ENCODE results near the gene MAB21L4.

MAB21L4 gene

DNA sequence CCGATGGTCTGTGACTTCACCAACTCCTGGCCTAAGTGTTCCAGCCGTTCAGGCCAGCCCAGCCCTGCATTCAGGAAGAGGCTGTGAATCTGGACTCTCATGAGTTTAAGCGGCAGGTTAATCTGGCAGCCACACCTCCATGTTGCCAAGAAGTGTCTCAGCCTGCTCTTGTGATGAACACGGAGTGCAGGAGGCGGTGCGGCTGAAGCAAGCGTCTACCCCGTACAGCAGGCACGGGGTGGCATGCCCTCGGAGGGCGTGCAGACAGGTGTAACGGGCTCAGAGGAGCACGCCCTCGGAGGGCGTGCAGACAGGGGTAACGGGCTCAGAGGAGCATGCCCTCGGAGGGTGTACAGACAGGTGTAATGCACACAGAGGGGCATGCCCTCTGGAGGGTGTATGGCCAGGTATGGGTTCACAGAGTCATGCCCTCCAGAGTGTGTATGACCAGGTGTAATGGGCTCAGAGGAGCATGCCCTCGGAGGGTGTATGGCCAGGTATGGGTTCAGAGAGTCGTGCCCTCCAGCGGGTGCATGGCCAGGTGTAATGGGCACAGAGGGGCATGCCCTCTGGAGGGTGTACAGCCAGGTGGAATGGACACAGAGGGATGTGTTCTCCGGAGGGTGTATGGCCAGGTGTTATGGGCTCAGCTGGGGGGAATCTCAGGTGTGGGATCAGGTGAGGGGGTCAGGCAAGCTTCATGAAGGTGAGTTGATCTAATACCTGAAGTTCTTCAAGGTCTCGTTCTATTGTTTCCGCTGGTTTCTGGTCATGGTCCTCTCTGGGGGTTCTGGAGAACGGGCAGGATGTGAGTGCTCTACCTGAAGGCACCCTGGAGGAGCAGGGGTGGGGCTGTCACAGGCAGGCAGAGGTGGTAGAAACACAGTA, 32.8 kb upstream of the MAB21L4 start:
- no peak overlapping the region for H3K4me3 Mint-ChIP-seq
- no peaks in the 10 kb centered on the region for H3K36me3 Mint-ChIP-seq (ENCODE audit: low read depth)
- H3K9me3 Mint-ChIP-seq = no peaks in the 10 kb centered on the region
- H3K4me1 Mint-ChIP-seq (ENCODE audit: low read depth) = no peaks in the 10 kb centered on the region
- H3K27ac Mint-ChIP-seq = no peak overlapping the region
- H3K27me3 Mint-ChIP-seq = no peaks in the 10 kb centered on the region

DNA sequence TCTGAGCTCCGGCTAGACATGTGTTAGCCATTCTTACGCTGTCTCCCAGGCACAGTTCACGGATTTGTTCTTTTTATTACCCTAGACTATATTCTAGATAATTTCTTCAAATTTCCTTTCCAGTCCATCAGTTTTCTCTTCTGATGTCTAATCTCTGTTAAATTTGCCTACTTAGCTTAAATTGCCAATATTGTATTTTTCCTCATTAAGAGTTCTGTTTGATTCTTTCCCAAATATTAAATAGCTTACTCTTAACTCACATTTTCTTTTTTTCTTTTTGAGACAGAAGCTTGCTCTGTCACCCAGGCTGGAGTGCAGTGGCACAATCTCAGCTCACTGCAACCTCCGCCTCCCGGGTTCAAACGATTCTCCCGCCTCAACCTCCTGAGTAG, 31.4 kb upstream of the MAB21L4 start:
- no peaks in the 10 kb centered on the region for H3K4me1 Mint-ChIP-seq (ENCODE audit: low read depth)
- no peaks in the 10 kb centered on the region for H3K9me3 Mint-ChIP-seq
- no peaks in the 10 kb centered on the region for H3K36me3 Mint-ChIP-seq (ENCODE audit: low read depth)
- H3K27ac Mint-ChIP-seq = no peak overlapping the region
- no peak overlapping the region for H3K4me3 Mint-ChIP-seq
- no peaks in the 10 kb centered on the region for H3K27me3 Mint-ChIP-seq

DNA sequence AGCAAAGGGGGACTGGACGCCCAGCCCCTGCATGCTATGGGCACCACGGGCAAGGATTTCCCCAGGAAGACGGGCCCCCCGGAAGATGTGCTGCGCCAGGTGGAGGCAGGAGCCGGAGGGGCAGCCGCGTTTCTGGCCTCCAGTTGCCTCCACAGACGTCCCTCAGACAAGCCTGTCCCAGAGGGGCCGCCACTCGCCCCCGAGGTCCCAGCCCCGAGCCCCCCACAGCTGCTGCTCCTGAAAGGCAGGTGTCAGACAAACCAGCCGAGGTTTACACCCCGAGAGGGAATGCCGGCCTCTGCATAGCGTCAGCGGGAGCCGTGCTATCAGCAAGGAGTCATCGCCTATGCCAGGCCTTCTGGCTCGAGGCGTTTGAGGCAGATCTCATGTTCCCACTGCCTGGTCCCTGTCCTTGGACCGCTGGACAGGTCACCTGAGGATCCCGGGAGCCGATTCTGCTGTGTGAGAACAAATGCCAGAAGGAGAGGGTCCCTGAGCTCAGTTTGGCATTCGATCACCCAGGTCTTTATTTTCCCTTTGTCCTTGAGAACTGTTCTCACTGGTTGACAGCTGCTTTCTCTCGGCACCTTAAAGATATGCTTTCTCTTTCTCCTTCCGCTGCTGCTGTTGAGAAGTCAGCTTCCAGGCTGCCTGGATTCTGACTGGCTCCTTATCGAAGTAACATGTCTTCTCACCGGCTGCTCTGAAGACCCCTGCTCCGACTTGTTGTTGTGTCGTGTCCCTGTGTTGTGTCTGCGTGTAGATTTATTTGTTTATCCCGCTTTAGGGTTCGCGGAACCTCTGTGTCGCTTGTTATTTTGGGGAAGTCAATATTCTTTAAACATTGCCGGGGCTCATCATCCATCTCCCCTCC, 30.8 kb upstream of the MAB21L4 start:
- Mint-ChIP-seq H3K4me1 (ENCODE audit: low read depth) (no peaks in the 10 kb centered on the region), H3K36me3 (ENCODE audit: low read depth) (no peaks in the 10 kb centered on the region), H3K27ac (no peak overlapping the region), H3K9me3 (no peaks in the 10 kb centered on the region), H3K27me3 (no peaks in the 10 kb centered on the region), H3K4me3 (no peak overlapping the region)

DNA sequence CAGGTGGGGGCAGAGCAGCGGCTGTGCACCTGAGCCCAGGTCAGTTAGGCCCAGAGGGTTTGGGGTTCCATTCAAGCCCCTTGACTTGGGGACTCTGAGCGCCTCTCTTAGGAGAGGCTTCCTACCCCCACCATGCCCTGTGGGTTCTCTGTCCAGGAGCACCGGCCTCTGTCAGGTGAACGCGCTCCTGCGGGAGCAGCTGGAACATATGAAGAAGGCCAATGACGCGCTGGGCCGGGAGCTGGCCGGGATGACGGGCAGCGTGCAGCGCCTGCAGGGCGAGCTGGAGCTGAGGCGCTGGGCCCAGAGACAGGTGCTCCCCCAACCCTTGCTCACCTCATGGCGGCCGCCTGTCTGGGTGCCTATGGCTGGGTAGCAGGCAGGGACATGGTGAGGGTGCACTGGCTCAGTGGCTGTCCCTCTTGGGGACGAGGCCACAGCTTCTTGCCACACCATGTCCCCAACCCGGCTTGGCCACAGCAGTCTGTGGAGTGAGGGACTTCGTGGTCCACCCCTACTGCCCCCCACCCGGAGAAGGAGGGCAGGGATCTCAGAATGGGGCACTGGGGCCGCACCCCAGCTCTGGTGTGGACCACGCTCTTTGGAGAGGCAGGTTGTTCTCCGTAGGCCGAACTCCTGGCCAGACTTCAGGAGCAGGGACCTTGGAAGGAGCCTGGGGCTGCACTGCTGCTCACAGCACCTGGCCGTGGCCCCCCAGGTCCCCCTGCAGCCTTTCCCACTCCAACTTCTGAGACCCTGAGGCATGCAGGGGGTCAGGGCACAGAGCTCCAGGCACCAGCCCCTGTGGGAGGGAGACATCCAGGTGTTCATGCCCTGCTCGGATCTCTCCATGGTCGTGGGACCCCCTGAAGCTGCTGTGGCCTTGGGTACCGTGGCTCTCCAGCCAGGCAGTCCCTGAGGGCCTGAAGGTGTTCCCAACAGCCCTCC, 29.9 kb upstream of the MAB21L4 start:
- no peaks in the 10 kb centered on the region for H3K27me3 Mint-ChIP-seq
- H3K36me3 Mint-ChIP-seq (ENCODE audit: low read depth) = no peaks in the 10 kb centered on the region
- no peak overlapping the region for H3K4me3 Mint-ChIP-seq
- no peak overlapping the region for H3K27ac Mint-ChIP-seq
- H3K9me3 Mint-ChIP-seq = no peaks in the 10 kb centered on the region
- H3K4me1 Mint-ChIP-seq (ENCODE audit: low read depth) = no peaks in the 10 kb centered on the region

DNA sequence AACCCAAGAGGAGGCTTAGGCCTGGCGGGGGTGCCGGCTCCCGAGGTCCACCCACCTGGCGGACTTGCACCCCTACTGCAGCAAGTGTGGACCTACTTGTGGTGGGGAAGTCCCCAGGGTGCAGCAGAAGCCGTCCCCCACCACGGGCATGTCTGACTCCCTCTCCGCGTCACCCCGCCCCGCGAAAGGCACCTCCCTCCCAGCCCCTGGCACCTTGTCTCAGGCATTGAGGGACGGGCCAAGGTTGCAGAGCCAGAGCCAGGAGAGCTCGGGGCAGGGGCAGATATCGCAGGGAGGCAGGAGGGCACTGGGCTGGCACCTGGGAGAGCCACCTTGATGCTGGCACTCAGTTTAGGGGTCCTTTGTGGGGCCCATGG, 29.2 kb upstream of the MAB21L4 start:
- no peak overlapping the region for H3K4me3 Mint-ChIP-seq
- H3K4me1 Mint-ChIP-seq (ENCODE audit: low read depth) = no peaks in the 10 kb centered on the region
- no peaks in the 10 kb centered on the region for H3K27me3 Mint-ChIP-seq
- no peaks in the 10 kb centered on the region for H3K36me3 Mint-ChIP-seq (ENCODE audit: low read depth)
- H3K9me3 Mint-ChIP-seq = no peaks in the 10 kb centered on the region
- H3K27ac Mint-ChIP-seq = no peak overlapping the region

DNA sequence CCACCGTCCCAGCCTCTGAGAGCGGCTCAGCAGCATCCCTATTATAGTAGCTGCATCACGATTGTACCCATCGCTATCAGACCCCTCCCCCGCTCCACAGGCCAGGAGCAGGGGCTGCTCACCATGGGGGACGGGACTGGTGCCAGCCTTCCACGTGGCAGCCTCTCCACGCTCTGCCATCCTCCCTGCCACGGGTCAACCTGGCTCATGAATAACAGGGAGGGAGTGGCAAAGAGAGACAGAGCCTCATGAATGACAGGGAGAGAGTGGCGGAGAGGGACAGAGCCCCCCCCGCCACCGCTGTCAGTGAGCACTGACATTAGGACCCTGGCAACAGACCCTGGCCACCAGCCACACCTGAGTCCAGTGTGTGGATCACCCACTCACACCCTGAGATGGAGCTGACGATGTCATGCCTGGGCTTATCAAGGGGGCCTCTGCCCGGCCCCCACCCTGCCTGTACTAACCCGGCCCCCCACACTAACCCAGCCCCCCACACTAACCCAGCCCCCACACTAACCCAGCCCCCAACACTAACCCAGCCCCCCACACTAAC, 27.1 kb upstream of the MAB21L4 start:
- Mint-ChIP-seq H3K9me3 (no peaks in the 10 kb centered on the region), H3K36me3 (ENCODE audit: low read depth) (no peaks in the 10 kb centered on the region), H3K4me3 (no peak overlapping the region), H3K27me3 (no peaks in the 10 kb centered on the region), H3K27ac (no peak overlapping the region), H3K4me1 (ENCODE audit: low read depth) (no peaks in the 10 kb centered on the region)

DNA sequence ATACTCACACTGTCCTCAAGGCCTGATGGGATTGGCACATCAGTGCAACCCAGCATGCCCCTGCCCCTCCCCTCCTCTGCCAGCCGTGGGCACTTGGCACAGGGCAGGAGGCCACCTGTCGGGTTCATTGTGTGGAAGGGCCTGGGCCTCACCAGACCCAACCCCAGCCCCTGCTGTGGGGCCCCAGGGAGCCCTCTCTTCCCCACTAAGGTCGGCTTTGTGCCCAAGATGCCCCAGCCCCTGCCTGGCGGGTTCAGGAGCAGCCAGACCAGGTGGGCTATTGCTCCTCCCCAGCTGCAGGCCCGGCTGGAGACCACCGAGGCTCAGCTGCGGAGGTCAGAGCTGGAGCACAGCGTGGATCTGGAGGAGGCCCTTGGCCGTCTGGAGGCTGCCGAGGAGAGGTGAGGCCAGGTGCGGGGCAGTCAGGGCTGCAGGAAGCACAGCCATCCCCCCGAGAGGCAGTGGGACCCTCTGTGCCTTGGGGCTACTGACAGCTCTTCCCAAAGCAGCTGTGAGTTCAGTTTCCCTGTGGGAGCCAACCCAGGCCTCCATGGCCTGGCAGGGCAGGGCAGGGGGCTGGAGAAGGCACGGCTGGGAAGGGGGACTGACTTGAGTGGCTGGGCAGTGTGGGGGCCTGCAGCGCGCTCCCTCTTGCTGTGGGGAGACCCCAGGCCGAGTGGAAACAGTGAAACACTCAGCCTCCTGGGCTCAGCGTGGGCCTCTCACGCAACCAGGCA, 26.5 kb upstream of the MAB21L4 start:
- Mint-ChIP-seq H3K27me3 (no peaks in the 10 kb centered on the region), H3K9me3 (no peaks in the 10 kb centered on the region), H3K27ac (no peak overlapping the region), H3K4me3 (no peak overlapping the region), H3K4me1 (ENCODE audit: low read depth) (no peaks in the 10 kb centered on the region), H3K36me3 (ENCODE audit: low read depth) (no peaks in the 10 kb centered on the region)

DNA sequence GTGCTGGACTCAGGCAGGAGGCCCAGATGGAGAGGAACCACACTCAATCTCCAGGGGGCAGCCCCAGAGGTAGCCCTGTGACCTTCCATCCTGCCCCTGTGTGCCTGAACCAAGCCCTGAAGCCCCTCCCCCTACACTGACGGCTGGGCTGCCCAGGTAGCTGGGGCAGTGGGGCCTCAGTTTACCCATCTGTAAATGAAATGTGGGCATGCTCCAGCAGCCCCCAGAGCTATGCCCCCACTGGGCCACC, 26.0 kb upstream of the MAB21L4 start:
- no peaks in the 10 kb centered on the region for H3K27me3 Mint-ChIP-seq
- H3K9me3 Mint-ChIP-seq = no peaks in the 10 kb centered on the region
- H3K4me1 Mint-ChIP-seq (ENCODE audit: low read depth) = no peaks in the 10 kb centered on the region
- no peak overlapping the region for H3K27ac Mint-ChIP-seq
- no peak overlapping the region for H3K4me3 Mint-ChIP-seq
- no peaks in the 10 kb centered on the region for H3K36me3 Mint-ChIP-seq (ENCODE audit: low read depth)

DNA sequence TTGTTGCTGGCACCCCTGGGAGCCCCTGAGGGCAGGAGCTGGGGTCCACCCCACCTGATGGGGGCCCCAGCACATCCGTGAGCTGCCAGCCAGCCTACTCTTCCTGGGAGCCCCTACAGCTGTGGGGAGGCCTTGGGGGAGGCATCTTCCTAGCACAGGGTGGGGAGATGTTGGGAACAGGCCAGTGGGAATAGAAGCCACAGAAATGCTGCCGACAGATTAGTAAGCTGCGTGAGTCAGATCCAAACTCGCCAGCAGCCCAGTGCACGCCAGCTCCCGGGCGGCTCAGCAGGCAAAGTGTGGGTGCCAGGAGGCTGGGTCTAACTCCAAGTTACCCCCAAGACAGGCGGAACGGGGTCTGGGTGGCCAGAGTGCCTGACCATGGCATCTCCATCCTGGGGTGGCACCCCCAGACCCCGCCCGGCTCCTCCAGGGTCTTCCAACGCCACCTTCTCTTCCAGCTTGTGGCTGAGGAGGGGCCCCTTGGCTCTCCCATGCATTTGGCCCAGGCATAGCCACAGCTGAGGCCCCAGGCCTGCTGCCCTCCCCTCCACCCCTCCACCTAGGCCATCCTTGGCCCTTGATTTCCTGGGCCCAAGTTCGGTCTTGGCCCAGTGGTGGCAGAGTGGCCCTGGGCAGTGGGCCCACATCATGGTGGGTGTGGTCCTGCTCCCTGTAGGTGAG, 25.5 kb upstream of the MAB21L4 start:
- Mint-ChIP-seq H3K36me3 (ENCODE audit: low read depth) (no peaks in the 10 kb centered on the region), H3K4me3 (no peak overlapping the region), H3K9me3 (no peaks in the 10 kb centered on the region), H3K27me3 (no peaks in the 10 kb centered on the region), H3K27ac (no peak overlapping the region), H3K4me1 (ENCODE audit: low read depth) (no peaks in the 10 kb centered on the region)

DNA sequence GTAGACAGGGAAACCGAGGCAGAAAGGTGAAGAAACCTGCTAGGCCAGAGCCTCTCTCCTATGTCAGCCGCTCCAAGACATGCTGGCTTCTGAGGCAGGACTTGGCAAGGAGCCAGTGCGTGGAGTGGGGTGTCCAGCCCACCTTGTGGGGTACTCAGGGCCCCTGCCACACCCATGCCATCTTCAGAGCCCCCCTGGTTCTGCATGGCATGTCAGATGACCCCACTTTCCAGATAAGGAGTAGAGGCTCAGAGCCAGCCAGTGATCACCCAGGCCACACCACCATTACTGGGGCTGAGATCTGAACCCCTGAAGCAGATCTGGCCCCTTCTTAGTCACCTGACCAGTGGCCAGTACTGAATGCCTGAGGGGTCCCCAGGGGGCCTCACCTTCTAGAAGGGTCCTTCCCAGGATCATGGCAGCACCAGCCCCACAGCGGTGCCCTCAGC, 24.9 kb upstream of the MAB21L4 start:
- Mint-ChIP-seq H3K4me3 (no peak overlapping the region), H3K9me3 (no peaks in the 10 kb centered on the region), H3K27ac (no peak overlapping the region), H3K36me3 (ENCODE audit: low read depth) (no peaks in the 10 kb centered on the region), H3K27me3 (no peaks in the 10 kb centered on the region), H3K4me1 (ENCODE audit: low read depth) (no peaks in the 10 kb centered on the region)

DNA sequence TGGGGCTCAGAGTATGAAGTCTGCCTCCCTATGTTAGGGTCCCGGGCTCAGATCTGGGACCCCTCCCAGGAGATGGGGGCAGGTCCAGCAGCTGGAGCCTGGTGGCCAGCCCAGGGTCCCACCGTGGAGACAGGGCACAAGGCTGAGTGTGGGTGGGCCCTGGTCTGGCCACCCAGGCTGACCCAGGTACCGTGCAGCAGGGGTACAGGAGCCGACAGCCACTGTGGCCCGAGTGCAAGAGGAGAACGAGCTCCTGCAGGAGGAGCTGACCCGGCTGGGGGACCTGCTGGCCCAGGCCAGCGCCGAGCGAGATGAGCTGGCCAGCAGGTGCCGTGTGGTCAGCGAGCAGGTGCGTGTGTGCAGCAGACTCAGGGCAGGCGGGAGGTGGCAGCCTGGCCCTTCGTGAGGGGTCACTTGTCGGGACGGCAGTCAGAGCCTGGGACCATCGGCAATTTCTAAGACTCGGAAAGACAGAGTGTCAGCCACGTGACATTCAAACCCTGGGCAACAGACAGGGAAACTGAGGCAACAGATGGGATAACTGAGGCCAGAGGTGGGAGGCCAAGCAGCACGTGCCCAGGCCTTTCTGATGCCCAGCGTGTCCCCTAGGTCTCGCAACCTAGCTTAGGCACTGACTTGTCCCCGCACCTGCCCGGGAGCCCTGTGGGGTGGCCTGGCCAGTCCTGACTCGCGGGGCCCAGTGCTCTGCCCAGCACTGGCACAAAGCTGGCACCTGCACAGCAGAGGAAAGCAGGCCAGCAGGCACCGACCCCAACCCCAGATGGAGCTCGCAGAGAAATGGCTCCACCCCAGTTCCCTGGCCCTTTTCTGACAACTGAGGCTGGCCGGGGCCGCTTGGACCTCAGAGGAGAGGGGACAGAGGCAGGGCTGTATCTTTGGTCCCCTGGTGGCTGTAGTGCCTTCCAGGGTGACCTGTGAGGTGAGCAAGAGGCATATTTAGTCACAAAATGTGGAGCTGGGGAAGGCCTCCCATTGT, 24.1 kb upstream of the MAB21L4 start:
- peaks cover 4% of the 10 kb centered on the region for H3K27me3 Mint-ChIP-seq
- no peaks in the 10 kb centered on the region for H3K4me1 Mint-ChIP-seq (ENCODE audit: low read depth)
- H3K9me3 Mint-ChIP-seq = no peaks in the 10 kb centered on the region
- H3K36me3 Mint-ChIP-seq (ENCODE audit: low read depth) = no peaks in the 10 kb centered on the region
- H3K4me3 Mint-ChIP-seq = no peak overlapping the region
- no peak overlapping the region for H3K27ac Mint-ChIP-seq

DNA sequence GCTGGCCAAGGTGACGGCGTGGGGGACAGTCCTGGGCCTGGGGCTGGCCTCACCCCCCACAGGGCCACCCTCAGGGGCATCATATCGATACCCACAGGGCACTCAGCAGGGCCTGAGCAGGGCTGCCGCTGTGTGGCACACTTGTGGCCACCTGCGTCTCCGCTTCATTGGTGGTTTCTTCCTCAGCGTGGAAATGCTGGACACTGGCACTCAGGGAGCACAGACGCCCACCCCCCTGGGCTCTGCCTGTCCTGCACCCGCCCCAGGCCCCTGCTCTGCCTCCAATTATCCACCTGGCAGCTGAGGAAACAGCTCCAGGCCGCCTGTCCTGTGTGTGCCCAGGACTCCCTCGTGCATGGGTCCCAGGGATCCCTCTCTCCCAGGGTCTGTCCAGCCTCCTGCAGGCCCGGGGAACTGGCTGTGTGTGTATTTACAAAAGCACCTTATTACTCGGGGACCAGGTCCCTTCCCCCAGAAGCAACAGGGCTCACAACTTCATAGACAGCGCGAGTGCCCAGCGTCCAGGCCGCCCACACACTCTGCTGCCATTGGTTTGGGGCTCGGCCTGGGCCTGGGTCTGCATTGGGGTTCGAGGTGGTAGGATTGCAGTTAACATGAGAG, 23.3 kb upstream of the MAB21L4 start:
- Mint-ChIP-seq H3K4me3 (no peak overlapping the region), H3K27ac (no peak overlapping the region), H3K36me3 (ENCODE audit: low read depth) (no peaks in the 10 kb centered on the region), H3K27me3 (peaks cover 4% of the 10 kb centered on the region), H3K4me1 (ENCODE audit: low read depth) (no peaks in the 10 kb centered on the region), H3K9me3 (no peaks in the 10 kb centered on the region)

All from stimulated activated naive CD8-positive, alpha-beta T cell treated with anti-CD3 and anti-CD28 coated beads, Interleukin-15, Interleukin-2, amounts not matched to agents 100 ng/mL and 50 ng/mL, for 24 hours (primary cell).